ENCODE results near the gene BMERB1.
"Not testable (repeated sequence)": the region's sequence is repeated elsewhere in the genome, so short reads cannot be mapped to it uniquely, and the experiment has no call there.

BMERB1 gene

GRCh38 chr16:15564604-15565339 lies 130.4 kb downstream of the BMERB1 start:
- ATAC-seq: no peak
- no peaks in the 10 kb centered on the region for H3K27me3 Mint-ChIP-seq
- peaks cover 8% of the 10 kb centered on the region for H3K4me1 Mint-ChIP-seq
- H3K4me3 Mint-ChIP-seq: no peak overlapping the region
- no peak for DNase-seq
- peaks cover 0 to 7% of the 10 kb centered on the region in 2 donors for H3K9me3 Mint-ChIP-seq
- no peak overlapping the region for H3K27ac Mint-ChIP-seq

- DNase-seq: no peak
- ATAC-seq: no peak
- Mint-ChIP-seq H3K4me3 (no peak overlapping the region), H3K27me3 (no peaks in the 10 kb centered on the region), H3K27ac (no peak overlapping the region), H3K9me3 (peaks cover 0 to 13% of the 10 kb centered on the region in 2 donors), H3K4me1 (peaks cover 16% of the 10 kb centered on the region)
Observed at GRCh38 chr16:15566095-15566494, 131.7 kb downstream of the BMERB1 start.

DNA sequence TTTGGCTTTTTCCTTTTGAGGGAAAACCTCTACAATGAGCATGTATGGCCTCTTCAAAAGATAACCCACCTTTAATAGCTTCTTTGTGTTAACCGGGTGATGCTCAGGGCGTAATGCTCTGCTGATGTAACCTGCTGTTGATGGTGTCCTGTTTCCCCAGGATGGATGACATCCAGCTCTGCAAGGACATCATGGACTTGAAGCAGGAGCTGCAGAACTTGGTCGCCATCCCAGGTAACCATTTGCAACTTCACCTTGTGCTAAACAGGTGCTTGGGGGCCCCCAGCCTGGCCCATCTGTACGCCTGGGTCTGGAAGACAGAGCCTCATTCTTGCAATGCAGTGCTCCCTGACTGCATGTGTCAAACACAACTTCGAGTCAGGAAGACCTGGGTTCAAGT lies 133.4 kb downstream of the BMERB1 start:
- ATAC-seq (no peak), DNase-seq (no peak)
- Mint-ChIP-seq H3K27ac (no peak overlapping the region), H3K27me3 (no peaks in the 10 kb centered on the region), H3K4me3 (no peak overlapping the region), H3K9me3 (peaks cover 11 to 28% of the 10 kb centered on the region in 2 donors), H3K4me1 (peaks cover 34% of the 10 kb centered on the region)

DNA sequence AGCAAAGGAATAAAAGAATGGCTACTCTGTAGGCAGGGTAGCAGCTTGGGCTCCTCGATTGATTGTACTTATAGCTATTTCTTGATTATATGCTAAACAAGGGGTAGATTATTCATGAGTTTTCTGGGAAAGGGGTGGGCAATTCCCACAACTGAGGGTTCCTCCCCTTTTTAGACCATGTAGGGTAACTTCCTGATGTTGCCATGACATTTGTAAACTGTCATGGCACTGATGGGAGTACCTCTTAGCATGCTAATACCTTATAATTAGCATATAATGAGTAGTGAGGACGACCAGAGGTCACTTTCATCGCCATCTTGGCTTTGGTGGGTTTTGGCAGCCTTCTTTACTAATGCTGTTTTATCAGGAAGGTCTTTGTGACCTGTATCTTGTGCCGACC lies 136.3 kb downstream of the BMERB1 start:
- not testable (repeated sequence) for DNase-seq, H3K27me3 Mint-ChIP-seq, H3K4me3 Mint-ChIP-seq, H3K27ac Mint-ChIP-seq, ATAC-seq
- Mint-ChIP-seq H3K4me1 (peaks cover 47% of the 10 kb centered on the region), H3K9me3 (peaks cover 32 to 54% of the 10 kb centered on the region in 2 donors)

- no peaks in the 10 kb centered on the region for H3K27me3 Mint-ChIP-seq
- peak overlapping the region in 1 of 2 donors; percentile 52 for H3K27ac Mint-ChIP-seq
- no peak overlapping the region for H3K4me3 Mint-ChIP-seq
- DNase-seq: no peak
- peaks cover 37 to 57% of the 10 kb centered on the region in 2 donors for H3K9me3 Mint-ChIP-seq
- H3K4me1 Mint-ChIP-seq: peaks cover 55% of the 10 kb centered on the region
- no peak for ATAC-seq
Observed at GRCh38 chr16:15571557-15571956, 137.2 kb downstream of the BMERB1 start.

DNA sequence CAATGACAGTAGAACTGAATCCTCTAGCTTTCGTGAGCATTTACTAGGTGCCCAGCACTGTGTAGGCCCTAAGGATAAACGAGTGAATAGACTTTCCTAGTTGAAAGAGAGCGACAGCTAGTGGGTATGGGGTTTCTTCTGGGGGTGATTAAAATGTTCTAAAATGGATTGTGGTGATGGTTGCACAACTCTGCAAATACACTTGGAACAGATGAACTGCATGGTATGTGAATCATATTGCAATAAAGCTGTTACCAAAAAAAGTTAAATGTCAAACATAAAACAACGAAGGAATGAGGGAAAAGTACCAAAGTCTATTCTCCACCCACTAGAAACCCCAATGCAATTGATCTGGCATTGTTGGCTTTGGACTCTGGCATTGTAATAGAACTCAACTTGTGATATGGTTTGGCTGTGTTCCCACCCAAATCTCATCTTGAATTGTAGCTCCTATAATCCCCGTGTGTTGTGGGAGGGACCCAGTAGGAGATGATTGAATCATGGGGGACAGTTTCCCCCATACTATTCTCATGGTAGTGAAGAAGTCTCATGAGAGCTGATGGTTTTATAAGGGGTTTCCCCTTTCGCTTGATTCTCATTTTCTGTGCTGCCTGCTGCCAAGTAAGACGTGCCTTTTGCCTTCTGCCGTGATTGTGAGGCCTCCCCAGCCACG lies 138.1 kb downstream of the BMERB1 start:
- Mint-ChIP-seq H3K4me1 (peaks cover 63% of the 10 kb centered on the region), H3K4me3 (peak overlapping the region in 1 of 2 donors; percentile 5), H3K27ac (peak overlapping the region; percentile 31 to 47), H3K9me3 (peaks cover 46 to 66% of the 10 kb centered on the region in 2 donors), H3K27me3 (no peaks in the 10 kb centered on the region)
- DNase-seq: peak in 1 of 2 donors; percentile 34
- peak; percentile 82 for ATAC-seq

DNA sequence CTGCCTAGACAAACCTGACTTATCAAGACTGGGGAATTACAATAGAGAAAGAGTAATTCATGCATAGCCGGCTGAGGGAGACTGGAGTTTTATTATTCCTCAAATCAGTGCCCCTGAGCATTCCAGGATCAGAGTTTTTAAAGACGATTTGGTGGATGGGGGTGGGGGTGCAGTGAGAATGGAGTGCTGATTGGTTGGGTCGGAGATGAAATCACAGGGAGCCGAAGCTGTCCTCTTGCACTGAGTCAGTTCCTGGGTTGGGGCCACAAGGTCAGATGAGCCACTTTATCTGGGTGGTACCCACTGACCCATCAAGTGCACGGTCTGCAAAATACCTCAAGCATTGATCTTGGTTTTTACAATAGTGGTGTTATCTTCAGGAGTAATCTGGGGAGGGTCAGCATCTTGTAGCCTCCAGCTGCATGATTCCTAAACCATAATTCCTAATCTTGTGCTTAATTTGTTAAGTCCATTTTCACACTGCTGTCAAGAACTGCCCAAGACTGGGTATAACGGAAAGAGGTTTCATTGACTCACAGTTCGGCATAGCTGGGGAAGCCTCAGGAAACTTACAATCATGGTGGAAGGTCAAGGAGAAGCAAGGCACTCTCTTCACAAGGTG lies 139.0 kb downstream of the BMERB1 start:
- Mint-ChIP-seq H3K27me3 (no peaks in the 10 kb centered on the region), H3K9me3 (peaks cover 48 to 69% of the 10 kb centered on the region in 2 donors), H3K4me3 (peak overlapping the region; percentile 15 to 28), H3K27ac (no peak overlapping the region), H3K4me1 (peaks cover 65% of the 10 kb centered on the region)
- no peak for ATAC-seq
- DNase-seq: no peak

DNA sequence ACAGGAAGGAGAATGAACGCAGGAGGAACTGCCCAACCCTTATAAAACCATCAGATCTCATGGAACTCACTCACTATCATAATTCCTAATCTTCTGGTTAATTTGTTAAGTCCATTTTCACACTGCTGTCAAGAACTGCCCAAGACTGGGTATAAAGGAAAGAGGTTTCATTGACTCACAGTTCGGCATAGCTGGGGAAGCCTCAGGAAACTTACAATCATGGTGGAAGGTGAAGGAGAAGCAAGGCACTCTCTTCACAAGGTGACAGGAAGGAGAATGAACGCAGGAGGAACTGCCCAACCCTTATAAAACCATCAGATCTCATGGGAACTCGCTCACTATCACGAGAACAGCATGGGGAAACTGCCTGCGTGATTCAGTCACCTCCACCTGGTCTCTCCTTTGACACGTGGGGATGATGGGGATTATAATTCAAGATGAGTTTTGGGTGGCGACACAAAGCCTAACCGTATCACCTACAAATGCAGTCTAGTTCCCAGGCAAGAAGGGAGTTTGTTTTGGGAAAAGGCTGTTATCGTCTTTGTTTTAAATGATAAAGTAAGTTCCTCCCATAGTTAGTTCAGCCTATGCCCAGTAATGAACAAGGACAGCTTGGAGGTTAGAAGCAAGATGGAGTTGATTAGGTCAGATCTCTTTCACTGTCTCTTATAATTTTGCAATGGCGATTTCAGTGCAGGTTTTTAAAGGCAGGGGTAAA lies 139.7 kb downstream of the BMERB1 start:
- H3K4me1 Mint-ChIP-seq: peaks cover 65% of the 10 kb centered on the region
- not testable (repeated sequence) for H3K27ac Mint-ChIP-seq, H3K4me3 Mint-ChIP-seq, H3K27me3 Mint-ChIP-seq, DNase-seq, ATAC-seq
- peaks cover 48 to 66% of the 10 kb centered on the region in 2 donors for H3K9me3 Mint-ChIP-seq

- H3K9me3 Mint-ChIP-seq: peaks cover 48 to 62% of the 10 kb centered on the region in 2 donors
- ATAC-seq: no peak
- DNase-seq: no peak
- no peaks in the 10 kb centered on the region for H3K27me3 Mint-ChIP-seq
- H3K27ac Mint-ChIP-seq: no peak overlapping the region
- peaks cover 65% of the 10 kb centered on the region for H3K4me1 Mint-ChIP-seq
- no peak overlapping the region for H3K4me3 Mint-ChIP-seq
Observed at GRCh38 chr16:15574614-15574948, 140.2 kb downstream of the BMERB1 start.

DNA sequence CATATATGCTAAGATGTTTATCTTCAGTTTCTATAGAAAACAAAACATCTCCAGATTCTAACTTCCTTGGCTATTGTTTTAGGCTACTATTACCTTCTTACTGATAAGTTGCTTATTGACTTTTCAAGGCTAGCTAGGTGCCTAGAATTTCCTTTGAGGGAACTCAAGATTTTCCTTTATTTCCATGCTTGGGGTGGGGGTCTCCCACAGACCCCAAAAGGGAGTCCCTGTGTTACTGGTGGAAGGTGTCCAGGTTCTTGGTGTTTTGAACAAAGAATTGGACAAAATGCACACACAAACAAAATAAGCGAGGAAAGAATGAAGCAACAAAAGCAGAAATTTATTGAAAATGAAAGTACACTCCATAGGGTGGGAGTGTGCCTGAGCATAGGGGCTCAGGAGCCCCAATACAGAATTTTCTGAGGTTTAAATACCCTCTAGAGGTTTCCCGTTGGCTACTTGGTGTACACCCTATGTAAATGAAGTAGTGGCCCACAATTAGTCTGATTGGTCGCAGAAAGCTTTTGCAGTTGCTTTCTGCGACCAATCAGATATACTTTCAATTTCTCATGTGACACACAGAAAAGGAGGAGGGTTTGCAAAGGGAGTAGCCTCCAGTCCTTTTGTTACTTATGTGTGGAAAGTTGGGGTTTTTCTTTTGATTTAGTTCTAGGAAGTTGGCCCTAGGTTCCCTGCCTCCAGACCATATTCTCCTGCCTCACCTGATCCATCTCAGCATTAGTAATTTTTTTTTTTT lies 141.1 kb downstream of the BMERB1 start:
- no peak for DNase-seq
- Mint-ChIP-seq H3K27ac (peak overlapping the region in 1 of 2 donors; percentile 25), H3K4me1 (peaks cover 61% of the 10 kb centered on the region), H3K27me3 (no peaks in the 10 kb centered on the region), H3K4me3 (no peak overlapping the region), H3K9me3 (peaks cover 48 to 57% of the 10 kb centered on the region in 2 donors)
- peak; percentile 25 for ATAC-seq

DNA sequence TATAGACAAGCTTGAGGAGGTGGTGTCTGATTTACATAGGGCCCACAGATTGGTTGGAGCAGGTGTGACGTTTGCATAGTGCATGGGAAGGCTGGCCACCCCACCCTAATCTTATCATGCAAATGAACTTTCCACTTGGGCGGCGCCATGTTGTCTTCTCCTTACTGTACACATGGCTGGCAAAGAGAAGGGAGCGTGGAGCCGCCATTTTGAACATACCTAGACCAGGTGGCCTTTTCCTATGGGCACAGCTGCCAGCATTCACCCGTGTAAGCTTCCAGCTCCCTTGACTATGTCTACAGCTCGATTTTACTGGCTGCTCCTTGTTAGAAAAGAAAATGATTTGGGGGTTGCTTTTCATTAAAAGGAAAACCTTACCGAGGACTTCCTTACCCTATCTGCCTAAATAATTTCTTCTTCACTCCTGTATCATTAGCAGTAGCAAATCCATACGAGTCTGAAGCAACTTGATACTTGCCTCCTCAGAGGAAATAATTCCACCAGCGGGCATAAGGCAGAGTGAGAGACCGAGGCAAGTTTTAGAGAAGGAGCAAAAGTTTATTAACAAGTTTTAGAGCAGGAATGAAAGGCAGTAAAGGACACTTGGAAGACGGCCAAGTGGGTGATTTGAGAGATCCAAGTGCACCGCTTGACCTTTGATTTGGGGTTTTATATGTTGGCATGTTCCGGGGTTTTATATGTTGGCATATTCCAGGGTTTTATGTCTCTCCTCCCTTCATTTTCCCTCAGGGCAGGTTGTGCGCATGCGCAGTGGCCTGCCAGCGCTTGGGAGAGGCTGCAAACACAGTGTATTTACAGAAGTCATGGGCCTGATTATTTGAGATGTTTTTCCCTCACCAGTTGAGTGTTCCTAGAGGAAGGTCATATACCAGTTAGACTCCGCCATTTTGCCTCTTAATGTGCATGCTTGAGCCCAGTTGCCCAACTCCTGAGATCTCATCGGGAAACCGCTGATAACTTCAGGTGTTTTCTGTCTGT lies 142.9 kb downstream of the BMERB1 start:
- ATAC-seq: no peak
- peaks cover 40 to 47% of the 10 kb centered on the region in 2 donors for H3K9me3 Mint-ChIP-seq
- no peaks in the 10 kb centered on the region for H3K27me3 Mint-ChIP-seq
- no peak overlapping the region for H3K4me3 Mint-ChIP-seq
- H3K27ac Mint-ChIP-seq: no peak overlapping the region
- peaks cover 51% of the 10 kb centered on the region for H3K4me1 Mint-ChIP-seq
- DNase-seq: no peak

- Mint-ChIP-seq H3K27ac (no peak overlapping the region), H3K27me3 (no peaks in the 10 kb centered on the region), H3K4me1 (peaks cover 36% of the 10 kb centered on the region), H3K4me3 (no peak overlapping the region), H3K9me3 (peaks cover 30 to 31% of the 10 kb centered on the region in 2 donors)
- DNase-seq (no peak), ATAC-seq (no peak)
Observed at GRCh38 chr16:15578824-15579223, 144.4 kb downstream of the BMERB1 start.

GRCh38 chr16:15581127-15581815 lies 146.9 kb downstream of the BMERB1 start:
- Mint-ChIP-seq H3K4me3 (no peak overlapping the region), H3K27ac (peak overlapping the region; percentile 29 to 95), H3K9me3 (peaks cover 22 to 23% of the 10 kb centered on the region in 2 donors), H3K27me3 (no peaks in the 10 kb centered on the region), H3K4me1 (peaks cover 19% of the 10 kb centered on the region)
- no peak for DNase-seq
- ATAC-seq: no peak

All from stimulated activated naive CD8-positive, alpha-beta T cell treated with anti-CD3 and anti-CD28 coated beads, Interleukin-15, amount 100 ng/mL, for 72 hours (primary cell).